T-helper 17 cell (primary cell): ENCODE measurements around the gene SHANK1. TPM values are rescaled to one million over a fixed set of nuclear protein-coding genes. Genes with fewer than 3 reads are reported as not detected.
A peak's percentile ranks its signal among the peaks of the same experiment; 100 is the strongest.

Experiments used
- ATAC-seq: fragments of 150-1000 bp; cut with Tn5 transposase; 2 replicates; pipeline ENCODE4 v1.10.0; 2021; ENCODE audit warnings: mild to moderate bottlenecking, moderate library complexity
- DNase-seq, 3 donors: peaks; one replicate each; pipeline versions ENCODE4 v3.0.0 to v3.0.0-alpha.2; 2020 to 2021
- H3K9me3 ChIP-seq: one replicate; pipeline ENCODE4 v1.7.0; 2013; ENCODE audit warnings: low read length, mild to moderate bottlenecking; ENCODE audit not compliant: control insufficient read depth, poor library complexity, severe bottlenecking
- H3K27ac Mint-ChIP-seq: one replicate; pipeline ENCODE4 v1.8.0; 2022; ENCODE audit warnings: mild to moderate bottlenecking, moderate library complexity, mixed read lengths
- H3K27me3 Mint-ChIP-seq: one replicate; pipeline ENCODE4 v1.8.0; 2022; ENCODE audit warnings: mixed read lengths
- H3K36me3 Mint-ChIP-seq: one replicate; pipeline ENCODE4 v1.8.0; 2022; ENCODE audit warnings: low read depth, mixed read lengths
- H3K4me1 Mint-ChIP-seq: one replicate; pipeline ENCODE4 v1.8.0; 2022; ENCODE audit warnings: mild to moderate bottlenecking, mixed read lengths
- H3K4me3 Mint-ChIP-seq: one replicate; pipeline ENCODE4 v1.8.0; 2022; ENCODE audit warnings: mild to moderate bottlenecking, moderate library complexity, mixed read lengths
- total RNA-seq, 4 donors: library from RNA in 2 of 4; stranded (reverse) in 2 of 4; gene quantifications; one replicate each; pipeline ENCODE4 v1.2.3 and lab custom pipeline; 2022 to 2026

Gene SHANK1
- total RNA-seq, 2 donors from 2014 or later: not detected

GRCh38 chr19:50716178-50717025 is 3.2 kb downstream of the SHANK1 start:
- ATAC-seq: no peak
- Mint-ChIP-seq H3K27ac (no peak overlapping the region), H3K4me3 (no peak overlapping the region), H3K36me3 (peaks cover 2% of the 10 kb centered on the region), H3K4me1 (peaks cover 6% of the 10 kb centered on the region), H3K27me3 (peaks cover 74% of the 10 kb centered on the region)
- no peaks in the 10 kb centered on the region for H3K9me3 ChIP-seq
- DNase-seq: no peak

- Mint-ChIP-seq H3K36me3 (peaks cover 2% of the 10 kb centered on the region), H3K4me3 (no peak overlapping the region), H3K27me3 (peaks cover 75% of the 10 kb centered on the region), H3K4me1 (no peaks in the 10 kb centered on the region), H3K27ac (no peak overlapping the region)
- H3K9me3 ChIP-seq: no peaks in the 10 kb centered on the region
- no peak for ATAC-seq
- DNase-seq: no peak
These were observed 5.9 kb downstream of the SHANK1 start for GRCh38 chr19:50713556-50714236.

- no peaks in the 10 kb centered on the region for H3K9me3 ChIP-seq
- no peaks in the 10 kb centered on the region for H3K4me1 Mint-ChIP-seq
- H3K27ac Mint-ChIP-seq: no peak overlapping the region
- H3K27me3 Mint-ChIP-seq: peaks cover 75% of the 10 kb centered on the region
- no peak for DNase-seq
- no peak for ATAC-seq
- peaks cover 2% of the 10 kb centered on the region for H3K36me3 Mint-ChIP-seq
- no peak overlapping the region for H3K4me3 Mint-ChIP-seq
These were observed 6.8 kb downstream of the SHANK1 start for GRCh38 chr19:50712833-50713232.

- no peak for ATAC-seq
- Mint-ChIP-seq H3K4me1 (no peaks in the 10 kb centered on the region), H3K27me3 (peaks cover 69% of the 10 kb centered on the region), H3K4me3 (no peak overlapping the region), H3K36me3 (peaks cover 4% of the 10 kb centered on the region), H3K27ac (no peak overlapping the region)
- H3K9me3 ChIP-seq: no peaks in the 10 kb centered on the region
- DNase-seq: no peak
These were observed 7.8 kb downstream of the SHANK1 start for GRCh38 chr19:50711805-50712204.

- H3K27ac Mint-ChIP-seq: no peak overlapping the region
- peaks cover 65% of the 10 kb centered on the region for H3K27me3 Mint-ChIP-seq
- DNase-seq (no peak), ATAC-seq (no peak)
- H3K4me3 Mint-ChIP-seq: no peak overlapping the region
- peaks cover 4% of the 10 kb centered on the region for H3K36me3 Mint-ChIP-seq
- no peaks in the 10 kb centered on the region for H3K4me1 Mint-ChIP-seq
- H3K9me3 ChIP-seq: no peaks in the 10 kb centered on the region
These were observed 8.4 kb downstream of the SHANK1 start for GRCh38 chr19:50711196-50711595.

GRCh38 chr19:50710612-50711011 is 9.0 kb downstream of the SHANK1 start:
- peaks cover 60% of the 10 kb centered on the region for H3K27me3 Mint-ChIP-seq
- H3K36me3 Mint-ChIP-seq: peaks cover 4% of the 10 kb centered on the region
- ATAC-seq (no peak), DNase-seq (no peak)
- no peaks in the 10 kb centered on the region for H3K9me3 ChIP-seq
- H3K4me1 Mint-ChIP-seq: no peaks in the 10 kb centered on the region
- no peak overlapping the region for H3K4me3 Mint-ChIP-seq
- H3K27ac Mint-ChIP-seq: no peak overlapping the region

- Mint-ChIP-seq H3K4me1 (no peaks in the 10 kb centered on the region), H3K27ac (no peak overlapping the region), H3K27me3 (peaks cover 59% of the 10 kb centered on the region), H3K36me3 (peaks cover 3% of the 10 kb centered on the region), H3K4me3 (no peak overlapping the region)
- ATAC-seq: no peak
- no peak for DNase-seq
- no peaks in the 10 kb centered on the region for H3K9me3 ChIP-seq
These were observed 9.5 kb downstream of the SHANK1 start for GRCh38 chr19:50710094-50710493.

- Mint-ChIP-seq H3K4me1 (no peaks in the 10 kb centered on the region), H3K27me3 (peaks cover 52% of the 10 kb centered on the region), H3K4me3 (no peak overlapping the region), H3K27ac (no peak overlapping the region), H3K36me3 (peaks cover 6% of the 10 kb centered on the region)
- ATAC-seq (no peak), DNase-seq (no peak)
- no peaks in the 10 kb centered on the region for H3K9me3 ChIP-seq
These were observed 11.3 kb downstream of the SHANK1 start for GRCh38 chr19:50708179-50708879.

- H3K9me3 ChIP-seq: no peaks in the 10 kb centered on the region
- no peak overlapping the region for H3K27ac Mint-ChIP-seq
- H3K4me1 Mint-ChIP-seq: no peaks in the 10 kb centered on the region
- DNase-seq (no peak), ATAC-seq (no peak)
- H3K36me3 Mint-ChIP-seq: peaks cover 6% of the 10 kb centered on the region
- H3K27me3 Mint-ChIP-seq: peaks cover 33% of the 10 kb centered on the region
- H3K4me3 Mint-ChIP-seq: no peak overlapping the region
These were observed 13.2 kb downstream of the SHANK1 start for GRCh38 chr19:50706387-50706786.

- Mint-ChIP-seq H3K27me3 (peaks cover 28% of the 10 kb centered on the region), H3K27ac (no peak overlapping the region), H3K4me3 (no peak overlapping the region), H3K36me3 (peaks cover 6% of the 10 kb centered on the region), H3K4me1 (no peaks in the 10 kb centered on the region)
- DNase-seq (no peak), ATAC-seq (peak; percentile 52)
- H3K9me3 ChIP-seq: no peaks in the 10 kb centered on the region
These were observed 14.1 kb downstream of the SHANK1 start for GRCh38 chr19:50705422-50706019.

- no peaks in the 10 kb centered on the region for H3K9me3 ChIP-seq
- no peak overlapping the region for H3K27ac Mint-ChIP-seq
- H3K36me3 Mint-ChIP-seq: peaks cover 8% of the 10 kb centered on the region
- no peak overlapping the region for H3K4me3 Mint-ChIP-seq
- peaks cover 28% of the 10 kb centered on the region for H3K27me3 Mint-ChIP-seq
- H3K4me1 Mint-ChIP-seq: no peaks in the 10 kb centered on the region
- no peak for DNase-seq
- no peak for ATAC-seq
These were observed 15.4 kb downstream of the SHANK1 start for GRCh38 chr19:50703915-50704796.
